Measurements from ENCODE around the gene TBC1D22A. TPM values are rescaled to one million over a fixed set of nuclear protein-coding genes. Genes with fewer than 3 reads are reported as not detected.

TBC1D22A gene
- total and polyA plus RNA-seq, 9 donors: 12.5 to 25.6 (median 18.5) TPM

- DNase-seq: no peak
- Histone ChIP-seq H3K9me3 (no peaks in the 10 kb centered on the region), H3K4me1 (ENCODE audit: insufficient read depth) (peaks cover 10% of the 10 kb centered on the region), H3K36me3 (no peaks in the 10 kb centered on the region), H3K4me3 (no peak overlapping the region), H3K27ac (no peak overlapping the region), H3K27me3 (no peaks in the 10 kb centered on the region)
- WGBS, 3 donors: 82 to 88% (median 88%) methylated on average over 2 of the region's 2 CpGs
- no peak for TF ChIP-seq EP300 (IDR thresholded peaks at IDR 0.05)
- intact Hi-C loops (cut with DNase I): no loop called here
Measured at GRCh38 chr22:47102648-47103047, 340.2 kb downstream of the TBC1D22A start.

GRCh38 chr22:47105085-47105484 lies 342.6 kb downstream of the TBC1D22A start:
- H3K9me3 ChIP-seq: no peaks in the 10 kb centered on the region
- H3K4me3 ChIP-seq: no peak overlapping the region
- H3K36me3 ChIP-seq: no peaks in the 10 kb centered on the region
- H3K27ac ChIP-seq: no peak overlapping the region
- intact Hi-C loops (cut with DNase I): no loop called here
- H3K27me3 ChIP-seq: no peaks in the 10 kb centered on the region
- H3K4me1 ChIP-seq (ENCODE audit: insufficient read depth): no peaks in the 10 kb centered on the region
- 89 to 95% (median 94%) methylated on average over 4 of the region's 4 CpGs for WGBS, 3 donors
- no peak for TF ChIP-seq CTCF (IDR thresholded peaks at IDR 0.05)
- no peak for TF ChIP-seq POLR2A (IDR thresholded peaks at IDR 0.05)
- no peak for TF ChIP-seq EP300 (IDR thresholded peaks at IDR 0.05)
- no peak for DNase-seq

- Histone ChIP-seq H3K9me3 (no peaks in the 10 kb centered on the region), H3K36me3 (no peaks in the 10 kb centered on the region), H3K27me3 (no peaks in the 10 kb centered on the region), H3K4me3 (no peak overlapping the region), H3K4me1 (ENCODE audit: insufficient read depth) (peaks cover 8% of the 10 kb centered on the region), H3K27ac (no peak overlapping the region)
- DNase-seq: no peak
- 93 to 95% (median 95%) methylated on average over 5 of the region's 5 CpGs for WGBS, 3 donors
- TF ChIP-seq EP300 (IDR thresholded peaks at IDR 0.05) (no peak), CTCF (IDR thresholded peaks at IDR 0.05) (no peak), POLR2A (IDR thresholded peaks at IDR 0.05) (no peak)
- intact Hi-C loops (cut with DNase I): no loop called here
Measured at GRCh38 chr22:47106806-47107205, 344.4 kb downstream of the TBC1D22A start.

GRCh38 chr22:47107431-47107830 lies 345.0 kb downstream of the TBC1D22A start:
- no peak for DNase-seq
- H3K27me3 ChIP-seq: no peaks in the 10 kb centered on the region
- H3K9me3 ChIP-seq: no peaks in the 10 kb centered on the region
- H3K4me1 ChIP-seq (ENCODE audit: insufficient read depth): peaks cover 8% of the 10 kb centered on the region
- no peak for TF ChIP-seq CTCF (IDR thresholded peaks at IDR 0.05)
- TF ChIP-seq EP300 (IDR thresholded peaks at IDR 0.05): no peak
- TF ChIP-seq POLR2A (IDR thresholded peaks at IDR 0.05): no peak
- no peaks in the 10 kb centered on the region for H3K36me3 ChIP-seq
- intact Hi-C loops (cut with DNase I): no loop called here
- no peak overlapping the region for H3K4me3 ChIP-seq
- no peak overlapping the region for H3K27ac ChIP-seq
- 67 to 76% (median 67%) methylated on average over 2 of the region's 2 CpGs for WGBS, 3 donors

GRCh38 chr22:47110817-47111443 lies 348.5 kb downstream of the TBC1D22A start:
- intact Hi-C loops (cut with DNase I): no loop called here
- Histone ChIP-seq H3K27ac (peak overlapping the region; percentile 1 to 38), H3K4me3 (no peak overlapping the region), H3K9me3 (no peaks in the 10 kb centered on the region), H3K36me3 (no peaks in the 10 kb centered on the region), H3K4me1 (ENCODE audit: insufficient read depth) (peaks cover 8% of the 10 kb centered on the region), H3K27me3 (no peaks in the 10 kb centered on the region)
- TF ChIP-seq POLR2A (IDR thresholded peaks at IDR 0.05) (no peak), CTCF (IDR thresholded peaks at IDR 0.05) (no peak), EP300 (IDR thresholded peaks at IDR 0.05) (no peak)
- 61 to 64% (median 63%) methylated on average over 18 of the region's 18 CpGs for WGBS, 3 donors
- peak in 4 of 5 donors; percentile 51 to 74 (median 66) for DNase-seq

All from ovary (tissue), 9 donors.